Ascending aorta (tissue), 2 donors: ENCODE results near the gene CD38. TPM values are rescaled to one million over a fixed set of nuclear protein-coding genes. Genes with fewer than 3 reads are reported as not detected.
"Not testable (repeated sequence)": the region's sequence is repeated elsewhere in the genome, so short reads cannot be mapped to it uniquely, and the experiment has no call there.

Experiments used
- DNase-seq, 2 donors: peaks; one replicate each; pipeline ENCODE4 v3.0.0-alpha.2; 2019; ENCODE audit warnings: low spot score in 2 of 2
- H3K27ac ChIP-seq, 2 donors: fragments of 200-600 bp; sonication (generic); one replicate each; pipeline ENCODE4 v1.5.1; 2016 to 2017; ENCODE audit warnings: mild to moderate bottlenecking in 1 of 2
- H3K27me3 ChIP-seq: fragments of 200-600 bp; sonication (generic); one replicate; pipeline ENCODE4 v1.5.1; 2017
- H3K36me3 ChIP-seq, 2 donors: fragments of 200-600 bp; sonication (generic); one replicate each; pipeline ENCODE4 v1.5.1; 2016
- H3K4me1 ChIP-seq, 2 donors: fragments of 200-600 bp; sonication (generic); one replicate each; pipeline ENCODE4 v1.5.1; 2016 to 2017; ENCODE audit warnings: mild to moderate bottlenecking in 1 of 2
- H3K4me3 ChIP-seq, 2 donors: fragments of 200-600 bp; sonication (generic); one replicate each; pipeline ENCODE4 v1.5.1; 2016 to 2017; ENCODE audit warnings: mild to moderate bottlenecking in 1 of 2
- H3K9me3 ChIP-seq, 2 donors: fragments of 200-600 bp; sonication (generic); one replicate each; pipeline ENCODE4 v1.5.1; 2016
- CTCF ChIP-seq, 3 experiments: fragments of 200-600 bp in 2 of 3; fragments of 450-650 bp in 1 of 3; sonication (generic) in 2 of 3; IDR thresholded peaks; one replicate each; pipeline ENCODE4 v1.5.1; 2016 to 2019; ENCODE audit warnings: antibody characterized with exemption in 3 of 3, mild to moderate bottlenecking in 1 of 3, moderate library complexity in 1 of 3
- intact Hi-C: fragments of 100-400 bp; cut with DNase I; formaldehyde crosslinking; loops from one replicate; pipeline ENCODE4 v1.15.1; 2023
- total RNA-seq: library from RNA; depleted of rRNA; stranded (reverse); fragments of >200 nt; gene quantifications from one replicate; pipeline ENCODE4 v1.1.0, GENCODE V29; 2016

Gene CD38
- total RNA-seq, 1 donor from 2014 or later = 1.4 TPM

GRCh38 chr4:15851969-15852368 is 73.8 kb downstream of the CD38 start:
- H3K27ac ChIP-seq = no peak overlapping the region
- no peaks in the 10 kb centered on the region for H3K27me3 ChIP-seq
- intact Hi-C loops = no loop called here

GRCh38 chr4:15852524-15852923 is 74.4 kb downstream of the CD38 start:
- Histone ChIP-seq H3K27me3 (no peaks in the 10 kb centered on the region), H3K4me3 (no peak overlapping the region)
- intact Hi-C loops = no loop called here

More at GRCh38 chr4:15851969-15852368, 73.8 kb downstream of the CD38 start:
- no peak for TF ChIP-seq CTCF (IDR thresholded peaks at IDR 0.05)
- Histone ChIP-seq H3K4me3 (no peak overlapping the region), H3K9me3 (no peaks in the 10 kb centered on the region), H3K36me3 (no peaks in the 10 kb centered on the region), H3K4me1 (no peaks in the 10 kb centered on the region)
- no peak for DNase-seq

GRCh38 chr4:15853345-15853744 is 75.2 kb downstream of the CD38 start:
- Histone ChIP-seq H3K36me3 (no peaks in the 10 kb centered on the region), H3K27me3 (no peaks in the 10 kb centered on the region), H3K9me3 (no peaks in the 10 kb centered on the region), H3K4me1 (no peaks in the 10 kb centered on the region), H3K4me3 (no peak overlapping the region), H3K27ac (no peak overlapping the region)
- no peak for DNase-seq
- intact Hi-C loops = no loop called here
- no peak for TF ChIP-seq CTCF (IDR thresholded peaks at IDR 0.05)

More at GRCh38 chr4:15852524-15852923, 74.4 kb downstream of the CD38 start:
- DNase-seq = no peak
- H3K4me1 ChIP-seq = no peaks in the 10 kb centered on the region
- H3K27ac ChIP-seq = no peak overlapping the region
- no peaks in the 10 kb centered on the region for H3K9me3 ChIP-seq
- no peaks in the 10 kb centered on the region for H3K36me3 ChIP-seq
- no peak for TF ChIP-seq CTCF (IDR thresholded peaks at IDR 0.05)

GRCh38 chr4:15855804-15856475 is 77.8 kb downstream of the CD38 start:
- H3K36me3 ChIP-seq = no peaks in the 10 kb centered on the region
- no peak overlapping the region for H3K4me3 ChIP-seq
- no peaks in the 10 kb centered on the region for H3K4me1 ChIP-seq
- H3K27ac ChIP-seq = no peak overlapping the region
- no peak for DNase-seq
- H3K9me3 ChIP-seq = no peaks in the 10 kb centered on the region
- no peak for TF ChIP-seq CTCF (IDR thresholded peaks at IDR 0.05)
- intact Hi-C loops = no loop called here
- no peaks in the 10 kb centered on the region for H3K27me3 ChIP-seq

- H3K9me3 ChIP-seq, H3K4me3 ChIP-seq, H3K4me1 ChIP-seq, H3K36me3 ChIP-seq, H3K27me3 ChIP-seq, intact Hi-C loops, H3K27ac ChIP-seq, DNase-seq: not testable (repeated sequence)
These were observed 83.1 kb downstream of the CD38 start for GRCh38 chr4:15861198-15861597.

GRCh38 chr4:15864651-15865566 is 86.8 kb downstream of the CD38 start:
- TF ChIP-seq CTCF (IDR thresholded peaks at IDR 0.05) = no peak
- H3K4me3 ChIP-seq = no peak overlapping the region
- H3K4me1 ChIP-seq = no peaks in the 10 kb centered on the region
- no peak overlapping the region for H3K27ac ChIP-seq
- DNase-seq = no peak
- H3K27me3 ChIP-seq = no peaks in the 10 kb centered on the region
- intact Hi-C loops = no loop called here
- no peaks in the 10 kb centered on the region for H3K36me3 ChIP-seq
- H3K9me3 ChIP-seq = no peaks in the 10 kb centered on the region
